Measurements from ENCODE around the gene CLEC1A.
"Not testable (repeated sequence)": the region's sequence is repeated elsewhere in the genome, so short reads cannot be mapped to it uniquely, and the experiment has no call there.

Gene CLEC1A

DNA sequence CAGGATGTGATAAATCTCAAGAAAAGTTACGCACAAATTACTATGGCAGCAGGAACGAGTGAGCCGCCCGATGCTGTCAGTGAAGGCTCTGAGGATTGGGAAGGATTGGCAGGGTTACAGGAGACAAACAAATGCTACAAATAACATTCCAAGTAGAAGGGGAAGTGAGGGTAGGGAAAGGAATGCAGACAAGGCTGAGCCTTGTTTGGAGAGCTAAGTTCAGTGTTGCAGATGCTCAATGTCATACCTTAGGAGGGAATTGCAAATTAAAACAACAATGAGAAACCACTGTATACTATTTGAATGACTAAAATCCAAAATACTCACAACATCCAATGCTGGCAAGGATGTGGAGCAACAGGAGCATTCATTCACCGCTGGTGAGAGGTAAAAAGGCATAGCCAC lies 67.0 kb downstream of the CLEC1A start:
- Histone ChIP-seq H3K27ac (no peak overlapping the region), H3K4me3 (no peak overlapping the region)
- no peak for DNase-seq (ENCODE audit: low spot score)
- TF ChIP-seq CTCF (IDR thresholded peaks at IDR 0.05): no peak

GRCh38 chr12:10031321-10031720 lies 67.5 kb downstream of the CLEC1A start:
- DNase-seq (ENCODE audit: low spot score): no peak
- Histone ChIP-seq H3K4me3 (no peak overlapping the region), H3K27ac (no peak overlapping the region)
- TF ChIP-seq CTCF (IDR thresholded peaks at IDR 0.05): no peak

GRCh38 chr12:10030446-10030845 lies 68.3 kb downstream of the CLEC1A start, which contains the start of gene CLEC9A:
TSS of gene CLEC9A (plus strand) at chr12:10030682. CDS start at chr12:10052688, 22,006 bp downstream.
- no peak for TF ChIP-seq CTCF (IDR thresholded peaks at IDR 0.05)
- Histone ChIP-seq H3K4me3 (no peak within 1 kb of the TSS), H3K27ac (no peak within 1 kb of the TSS)
- DNase-seq (ENCODE audit: low spot score): no peak

- no peak for DNase-seq (ENCODE audit: low spot score)
- Histone ChIP-seq H3K4me3 (no peak overlapping the region), H3K27ac (no peak overlapping the region)
- no peak for TF ChIP-seq CTCF (IDR thresholded peaks at IDR 0.05)
Measured at GRCh38 chr12:10027721-10028120, 71.1 kb downstream of the CLEC1A start.

- H3K27ac ChIP-seq: no peak overlapping the region
- DNase-seq (ENCODE audit: low spot score): no peak
Measured at GRCh38 chr12:10027311-10027710, 71.5 kb downstream of the CLEC1A start.

DNA sequence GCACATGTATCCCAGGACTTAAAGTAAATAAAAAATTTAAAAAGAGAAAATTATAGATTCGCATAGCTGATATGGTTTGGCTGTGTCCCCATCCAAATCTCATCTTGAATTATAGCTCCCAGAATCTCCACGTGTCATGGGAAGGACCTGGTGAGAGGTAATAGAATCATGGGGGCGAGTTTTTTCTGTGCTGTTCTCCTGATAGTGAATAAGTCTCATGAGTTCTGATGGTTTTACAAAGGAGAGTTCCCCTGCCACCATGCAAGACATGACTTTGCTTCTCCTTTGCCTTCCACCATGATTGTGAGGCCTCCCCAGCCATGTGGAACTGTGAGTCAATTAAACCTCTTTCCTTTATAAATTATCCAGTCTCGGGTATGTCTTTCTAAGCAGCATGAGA lies 72.1 kb downstream of the CLEC1A start:
- H3K27ac ChIP-seq; DNase-seq (ENCODE audit: low spot score); H3K4me3 ChIP-seq: not testable (repeated sequence)

More at GRCh38 chr12:10027311-10027710, 71.5 kb downstream of the CLEC1A start:
- TF ChIP-seq CTCF (IDR thresholded peaks at IDR 0.05): no peak
- H3K4me3 ChIP-seq: no peak overlapping the region

DNA sequence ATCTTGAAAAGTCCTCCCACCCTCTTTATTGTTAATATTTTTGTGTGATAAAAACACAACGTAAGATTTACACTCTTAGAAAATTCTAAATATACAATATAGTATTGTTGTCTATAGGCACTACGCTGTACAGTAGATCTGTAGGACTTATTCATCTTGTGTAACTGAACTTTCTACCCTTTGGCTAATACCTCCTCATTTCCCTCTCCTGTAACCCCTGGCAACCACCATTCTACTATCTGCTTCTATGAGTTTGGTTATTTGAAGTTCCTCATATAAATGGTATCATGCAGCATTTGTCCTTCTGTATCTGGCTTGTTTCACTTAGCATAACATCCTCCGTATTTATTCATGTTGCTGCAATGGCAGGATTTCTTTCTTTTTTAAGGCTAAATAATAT lies 73.5 kb downstream of the CLEC1A start:
- no peak for TF ChIP-seq CTCF (IDR thresholded peaks at IDR 0.05)
- no peak for DNase-seq (ENCODE audit: low spot score)
- Histone ChIP-seq H3K27ac (no peak overlapping the region), H3K4me3 (no peak overlapping the region)

DNA sequence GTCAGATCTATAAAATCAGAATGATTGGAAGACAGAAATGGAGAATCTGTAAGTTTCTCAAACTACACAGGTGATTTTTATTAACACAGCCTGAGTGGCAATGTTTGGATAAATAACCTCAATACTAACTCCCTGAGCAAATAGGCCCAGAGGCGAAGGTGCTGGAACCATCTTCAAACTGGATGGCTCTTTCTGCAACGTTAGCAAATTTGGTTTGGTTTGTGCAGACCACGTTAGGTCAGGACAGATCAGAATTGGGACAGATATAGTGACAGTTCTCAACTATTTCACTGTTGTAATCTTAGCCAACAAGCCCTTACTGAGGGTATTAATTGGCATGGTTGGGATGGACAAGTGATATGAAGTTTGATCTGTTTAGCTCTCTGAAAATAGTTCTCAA lies 77.4 kb downstream of the CLEC1A start:
- no peak overlapping the region for H3K27ac ChIP-seq
- H3K4me3 ChIP-seq: no peak overlapping the region
- TF ChIP-seq CTCF (IDR thresholded peaks at IDR 0.05): no peak
- no peak for DNase-seq (ENCODE audit: low spot score)
